Keratinocyte (primary cell): Measurements from ENCODE around the gene ZCCHC10. TPM values are rescaled to one million over a fixed set of nuclear protein-coding genes. Genes with fewer than 3 reads are reported as not detected.

ENCODE experiments used
- DNase-seq: peaks from one replicate; pipeline ENCODE4 v3.0.0-alpha.2; 2011; ENCODE audit warnings: low read depth, missing footprints, low spot score
- FAIRE-seq: peaks from 2 replicates; lab custom pipeline; 2011; peaks lifted over from hg19 to GRCh38; lab: Jason Lieb, UNC
- H2AFZ ChIP-seq: 2 replicates; pipeline ENCODE4 v1.6.0; 2012; ENCODE audit warnings: low read length, control low read depth, inconsistent platforms; ENCODE audit not compliant: control insufficient read depth
- H3K27ac ChIP-seq: 2 replicates; pipeline ENCODE4 v1.5.1; 2011; ENCODE audit warnings: low read length; ENCODE audit not compliant: control insufficient read depth, insufficient read depth
- H3K27me3 ChIP-seq: 3 replicates; pipeline ENCODE4 v1.6.0; 2011; ENCODE audit warnings: low read length; ENCODE audit not compliant: control insufficient read depth, insufficient read depth; ENCODE audit errors: extremely low read depth
- H3K36me3 ChIP-seq, 2 experiments: 2 replicates in 1 of 2; 3 replicates in 1 of 2; pipeline ENCODE4 v1.5.1; 2011; ENCODE audit warnings: low read length in 2 of 2, mild to moderate bottlenecking in 1 of 2; ENCODE audit not compliant: control insufficient read depth in 2 of 2, insufficient read depth in 2 of 2; ENCODE audit errors: extremely low read depth in 1 of 2
- H3K4me1 ChIP-seq: 3 replicates; pipeline ENCODE4 v1.5.1; 2011; ENCODE audit warnings: low read length; ENCODE audit not compliant: control insufficient read depth, insufficient read depth; ENCODE audit errors: extremely low read depth
- H3K4me2 ChIP-seq: 3 replicates; pipeline ENCODE4 v1.6.0; 2011; ENCODE audit warnings: low read depth, low read length; ENCODE audit not compliant: control insufficient read depth, insufficient read depth; ENCODE audit errors: extremely low read depth
- H3K4me3 ChIP-seq, 3 experiments: fragments of 200-600 bp in 1 of 3; sonication (generic) in 1 of 3; 2 replicates in 2 of 3; 3 replicates in 1 of 3; pipeline ENCODE4 v1.5.1; 2011 to 2016; ENCODE audit warnings: low read length in 3 of 3, mild to moderate bottlenecking in 3 of 3, control low read depth in 2 of 3, inconsistent platforms in 1 of 3, low read depth in 1 of 3, mixed read lengths in 1 of 3, mixed run types in 1 of 3, moderate library complexity in 1 of 3; ENCODE audit not compliant: control insufficient read depth in 2 of 3, insufficient read depth in 2 of 3; ENCODE audit errors: extremely low read depth in 1 of 3
- H3K79me2 ChIP-seq: 2 replicates; pipeline ENCODE4 v1.6.0; 2012; ENCODE audit warnings: low read length; ENCODE audit not compliant: control insufficient read depth, insufficient read depth
- H3K9ac ChIP-seq: 3 replicates; pipeline ENCODE4 v1.6.0; 2011; ENCODE audit warnings: low read length; ENCODE audit not compliant: control insufficient read depth, insufficient read depth; ENCODE audit errors: extremely low read depth
- H3K9me1 ChIP-seq: 3 replicates; pipeline ENCODE4 v1.6.0; 2011; ENCODE audit warnings: low read length; ENCODE audit not compliant: control insufficient read depth, insufficient read depth; ENCODE audit errors: extremely low read depth
- H3K9me3 ChIP-seq: 2 replicates; pipeline ENCODE4 v1.5.1; 2012; ENCODE audit warnings: low read depth, low read length; ENCODE audit not compliant: control insufficient read depth
- H4K20me1 ChIP-seq: 3 replicates; pipeline ENCODE4 v1.6.0; 2011; ENCODE audit warnings: low read length; ENCODE audit not compliant: control insufficient read depth, insufficient read depth; ENCODE audit errors: extremely low read depth
- CTCF ChIP-seq, 3 experiments: IDR thresholded peaks in 1 of 3; conservative IDR thresholded peaks in 1 of 3; optimal IDR thresholded peaks in 1 of 3; 2 replicates in 2 of 3; 3 replicates in 1 of 3; pipeline versions ENCODE3 to v1.5.1; 2011; ENCODE audit warnings: low read length in 3 of 3, mild to moderate bottlenecking in 3 of 3, moderate library complexity in 2 of 3, control low read depth in 1 of 3, inconsistent platforms in 1 of 3; ENCODE audit not compliant: insufficient read depth in 2 of 3; ENCODE audit errors: extremely low read depth in 1 of 3
- EZH2 ChIP-seq: IDR thresholded peaks from one replicate; pipeline ENCODE4 v1.6.1; 2012; ENCODE audit warnings: inconsistent platforms, mild to moderate bottlenecking, low read length, moderate library complexity
- dilution Hi-C: fragments of 300-500 bp; cut with MboI; formaldehyde crosslinking; loops from one replicate; pipeline ENCODE4 v1.7.0; 2020; ENCODE audit warnings: low sequenced_read_pairs; ENCODE audit not compliant: extremely low pct_ligation_motif_present
- polyA minus RNA-seq, 3 experiments: library from RNA; depleted of rRNA, polyadenylated mRNA; stranded (reverse); fragments of >200 nt; gene quantifications; 1 replicate in 1 of 3; 2 replicates in 1 of 3; 3 replicates in 1 of 3; pipeline ENCODE4 v1.2.3, GENCODE V29; 2011
- polyA plus RNA-seq, 5 experiments: library from polyadenylated mRNA; depleted of rRNA in 3 of 5; stranded (reverse) in 3 of 5; stranded (forward) in 1 of 5; unstranded in 1 of 5; fragments of >200 nt; gene quantifications; 1 replicate in 1 of 5; 2 replicates in 3 of 5; 3 replicates in 1 of 5; pipeline versions ENCODE4 v1.2.1 to v1.2.3, GENCODE V29; 2011 to 2012; ENCODE audit warnings: missing spikeins in 2 of 5, low read depth in 1 of 5, low replicate concordance in 1 of 5

Gene ZCCHC10
- polyA plus RNA-seq (29.1 to 41.1 TPM (median 38.5 TPM) in 3 replicates), polyA minus RNA-seq (8.3 to 15.5 TPM (median 15.3 TPM) in 3 replicates)
- polyA plus RNA-seq (2011; ENCODE audit: low read depth): 27.4 TPM
- polyA plus RNA-seq (2011; cell fraction: cytosol; rRNA removed): 23.0 and 40.6 TPM in 2 replicates
- polyA plus RNA-seq (2011; cell fraction: nucleus; rRNA removed): 19.8 and 20.3 TPM in 2 replicates
- polyA plus RNA-seq (2012; ENCODE audit: low replicate concordance): 25.0 and 30.7 TPM in 2 replicates
- polyA minus RNA-seq (2011; cell fraction: cytosol; rRNA and poly(A)+ RNA removed): 13.2 TPM
- 4.1 and 6.9 TPM in 2 replicates for polyA minus RNA-seq (2011; cell fraction: nucleus; rRNA and poly(A)+ RNA removed)

- H3K27ac ChIP-seq: peak within 1 kb of the TSS; percentile 95
- H3K4me3 ChIP-seq: peak within 1 kb of the TSS; percentile 66 to 90 (median 74)
- TF ChIP-seq EZH2 (no peak), CTCF (optimal IDR thresholded peaks at IDR 0.05 in 1 of 3, IDR thresholded peaks at IDR 0.05 in 1 of 3, conservative IDR thresholded peaks at IDR 0.05 in 1 of 3; ENCODE audit: extremely low read depth in 1 of 3, insufficient read depth in 2 of 3, low read length in 3 of 3) (no peak)
- H3K27me3 ChIP-seq: no peaks in the 10 kb centered on the region
- peak; percentile 25 for DNase-seq
- no peaks in the 10 kb centered on the region for H3K4me1 ChIP-seq
- peak within 1 kb of the TSS; percentile 93 for H2AFZ ChIP-seq
- H3K9me3 ChIP-seq: no peaks in the 10 kb centered on the region
- H3K79me2 ChIP-seq: peaks cover 35% of the 10 kb centered on the region
- FAIRE-seq: no peak
- dilution Hi-C loops: no loop called here
- H4K20me1 ChIP-seq: no peaks in the 10 kb centered on the region
- peak within 1 kb of the TSS; percentile 86 for H3K4me2 ChIP-seq
- H3K36me3 ChIP-seq: peaks cover 0 to 1% of the 10 kb centered on the region in 2 experiments
- peak within 1 kb of the TSS; percentile 89 for H3K9ac ChIP-seq
- H3K9me1 ChIP-seq: no peaks in the 10 kb centered on the region
Observed at GRCh38 chr5:133025804-133026663, at the start of gene ZCCHC10. TSS of gene ZCCHC10 (minus strand) at chr5:133026549. CDS start at chr5:133026537, 12 bp downstream.

GRCh38 chr5:133075572-133076536, 49.5 kb upstream of the ZCCHC10 start:
- Histone ChIP-seq H4K20me1 (peaks cover 5% of the 10 kb centered on the region), H3K79me2 (peaks cover 78% of the 10 kb centered on the region), H3K27ac (no peak overlapping the region), H3K4me3 (no peak overlapping the region), H3K9ac (no peak overlapping the region), H3K4me1 (peaks cover 3% of the 10 kb centered on the region), H3K4me2 (no peak overlapping the region), H2AFZ (no peak overlapping the region), H3K36me3 (peaks cover 13 to 15% of the 10 kb centered on the region in 2 experiments), H3K9me3 (no peaks in the 10 kb centered on the region), H3K27me3 (no peaks in the 10 kb centered on the region), H3K9me1 (no peaks in the 10 kb centered on the region)
- no peak for TF ChIP-seq CTCF (optimal IDR thresholded peaks at IDR 0.05 in 1 of 3, IDR thresholded peaks at IDR 0.05 in 1 of 3, conservative IDR thresholded peaks at IDR 0.05 in 1 of 3; ENCODE audit: extremely low read depth in 1 of 3, insufficient read depth in 2 of 3, low read length in 3 of 3)
- no peak for TF ChIP-seq EZH2
- FAIRE-seq: no peak
- DNase-seq: no peak
- dilution Hi-C loops: no loop called here
